ENCODE measurements around the gene PSMF1. TPM values are rescaled to one million over a fixed set of nuclear protein-coding genes. Genes with fewer than 3 reads are reported as not detected.
A peak's percentile ranks its signal among the peaks of the same experiment; 100 is the strongest.

Gene PSMF1
- total RNA-seq, 1 donor from 2014 or later: 46.8 TPM

DNA sequence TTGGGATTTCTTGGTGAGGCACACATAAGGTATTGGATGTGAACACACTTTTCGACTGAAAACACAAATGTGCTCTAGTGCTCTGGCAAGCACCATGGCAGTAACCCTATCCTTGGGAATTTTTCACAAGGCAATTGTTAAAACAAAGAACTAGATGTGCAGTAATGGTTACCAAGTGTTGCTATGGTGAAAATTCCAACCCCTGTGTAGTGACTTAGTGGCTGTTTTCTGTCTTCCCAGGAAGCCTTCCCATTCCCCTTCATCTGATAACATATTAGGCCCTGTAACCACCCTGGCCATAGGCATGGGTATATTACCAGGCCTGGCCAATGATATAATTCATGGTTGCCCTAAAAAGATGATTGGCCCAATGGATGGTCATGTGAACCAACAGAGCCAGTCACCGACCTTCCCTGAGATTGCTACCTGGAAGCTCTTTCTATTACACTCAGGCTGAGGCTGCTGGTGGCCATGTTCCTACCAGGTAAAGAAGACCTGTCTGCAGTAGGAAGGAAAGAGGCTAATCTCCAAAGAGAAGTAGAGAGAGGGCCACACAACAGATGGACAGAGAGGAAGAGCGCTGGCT, 89.0 kb downstream of the PSMF1 start:
- Histone ChIP-seq H3K27ac (no peak overlapping the region), H3K4me3 (no peak overlapping the region), H3K4me1 (no peaks in the 10 kb centered on the region), H3K9me3 (no peaks in the 10 kb centered on the region), H3K27me3 (no peaks in the 10 kb centered on the region), H3K36me3 (no peaks in the 10 kb centered on the region)
- intact Hi-C loops (cut with DNase I): no loop called here
- TF ChIP-seq, protein P1, sequence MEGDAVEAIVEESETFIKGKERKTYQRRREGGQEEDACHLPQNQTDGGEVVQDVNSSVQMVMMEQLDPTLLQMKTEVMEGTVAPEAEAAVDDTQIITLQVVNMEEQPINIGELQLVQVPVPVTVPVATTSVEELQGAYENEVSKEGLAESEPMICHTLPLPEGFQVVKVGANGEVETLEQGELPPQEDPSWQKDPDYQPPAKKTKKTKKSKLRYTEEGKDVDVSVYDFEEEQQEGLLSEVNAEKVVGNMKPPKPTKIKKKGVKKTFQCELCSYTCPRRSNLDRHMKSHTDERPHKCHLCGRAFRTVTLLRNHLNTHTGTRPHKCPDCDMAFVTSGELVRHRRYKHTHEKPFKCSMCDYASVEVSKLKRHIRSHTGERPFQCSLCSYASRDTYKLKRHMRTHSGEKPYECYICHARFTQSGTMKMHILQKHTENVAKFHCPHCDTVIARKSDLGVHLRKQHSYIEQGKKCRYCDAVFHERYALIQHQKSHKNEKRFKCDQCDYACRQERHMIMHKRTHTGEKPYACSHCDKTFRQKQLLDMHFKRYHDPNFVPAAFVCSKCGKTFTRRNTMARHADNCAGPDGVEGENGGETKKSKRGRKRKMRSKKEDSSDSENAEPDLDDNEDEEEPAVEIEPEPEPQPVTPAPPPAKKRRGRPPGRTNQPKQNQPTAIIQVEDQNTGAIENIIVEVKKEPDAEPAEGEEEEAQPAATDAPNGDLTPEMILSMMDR (IDR thresholded peaks at IDR 0.05): no peak
- no peak for DNase-seq (ENCODE audit: low spot score in 2 of 2)

DNA sequence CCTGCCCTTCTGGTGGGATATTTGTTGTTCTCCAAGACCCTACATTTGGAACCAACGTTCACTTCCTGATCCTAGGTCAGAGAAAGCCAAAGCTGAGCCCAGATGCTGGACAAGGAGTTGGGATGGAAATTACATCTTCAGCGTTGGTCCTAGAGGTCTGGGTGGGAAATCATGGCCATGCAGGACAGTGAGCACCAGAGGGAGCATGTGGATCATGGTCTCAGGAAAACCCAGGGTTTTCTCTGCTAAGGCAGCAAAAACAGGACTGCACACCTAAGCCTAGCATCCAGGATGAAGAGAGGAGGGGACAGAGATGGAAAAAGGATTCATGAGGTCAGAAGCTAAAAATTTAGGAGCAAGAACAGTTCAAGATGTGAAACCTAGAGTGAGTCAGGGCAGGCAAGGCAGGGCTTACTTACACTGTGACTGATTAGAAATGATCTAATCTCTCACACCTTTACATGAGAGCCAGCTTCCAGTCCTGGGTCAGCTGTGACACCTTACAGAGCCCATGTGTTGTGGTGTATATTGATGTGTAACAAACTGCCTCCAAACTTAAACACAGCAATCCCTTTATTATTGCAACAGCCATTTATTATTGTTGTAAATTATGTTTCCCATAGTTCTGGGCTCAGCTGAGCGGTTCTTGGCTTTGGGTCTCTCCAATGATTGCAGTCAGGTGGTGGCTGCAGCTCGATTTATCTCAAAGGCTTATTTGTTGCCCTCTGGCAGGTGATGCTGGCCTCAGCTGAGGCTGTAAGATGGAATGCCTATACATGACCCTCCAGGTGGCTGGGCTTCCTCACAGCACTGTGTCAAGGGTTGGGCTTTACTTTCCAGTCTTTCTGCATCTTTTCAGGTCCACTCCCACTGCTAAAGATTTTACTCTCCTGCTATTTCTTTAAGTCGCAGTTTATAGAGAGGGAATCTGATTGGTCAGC, 91.3 kb downstream of the PSMF1 start:
- intact Hi-C loops (cut with DNase I): no loop called here
- no peaks in the 10 kb centered on the region for H3K36me3 ChIP-seq

DNA sequence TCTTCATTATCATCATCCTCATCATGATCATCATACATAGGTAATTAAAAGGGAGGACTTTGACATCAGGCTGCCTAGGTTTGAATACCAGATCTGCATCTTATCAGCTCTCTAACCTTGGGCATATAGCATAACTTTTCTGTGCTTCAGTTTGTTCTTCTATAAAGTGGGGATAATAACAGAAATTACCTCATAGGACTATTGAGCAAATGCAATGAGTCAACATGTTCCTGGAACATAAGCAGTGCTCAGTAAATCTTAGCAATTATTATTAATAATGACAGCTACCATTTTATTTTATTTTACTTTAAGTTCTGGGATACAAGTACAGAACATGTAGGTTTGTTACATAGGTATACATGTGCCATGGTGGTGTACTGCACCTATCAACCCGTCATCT, 92.1 kb downstream of the PSMF1 start:
- no peaks in the 10 kb centered on the region for H3K27me3 ChIP-seq
- intact Hi-C loops (cut with DNase I): no loop called here
- no peaks in the 10 kb centered on the region for H3K4me1 ChIP-seq
- H3K9me3 ChIP-seq: no peaks in the 10 kb centered on the region
- no peak overlapping the region for H3K27ac ChIP-seq
- no peak for DNase-seq (ENCODE audit: low spot score in 2 of 2)
- no peak overlapping the region for H3K4me3 ChIP-seq
- no peaks in the 10 kb centered on the region for H3K36me3 ChIP-seq
- TF ChIP-seq, protein P1 (IDR thresholded peaks at IDR 0.05): no peak

More for the DNA sequence above, 91.3 kb downstream of the PSMF1 start:
- TF ChIP-seq, protein P1 (IDR thresholded peaks at IDR 0.05): no peak
- Histone ChIP-seq H3K9me3 (no peaks in the 10 kb centered on the region), H3K27ac (no peak overlapping the region), H3K4me3 (no peak overlapping the region), H3K27me3 (no peaks in the 10 kb centered on the region), H3K4me1 (no peaks in the 10 kb centered on the region)
- no peak for DNase-seq (ENCODE audit: low spot score in 2 of 2)

DNA sequence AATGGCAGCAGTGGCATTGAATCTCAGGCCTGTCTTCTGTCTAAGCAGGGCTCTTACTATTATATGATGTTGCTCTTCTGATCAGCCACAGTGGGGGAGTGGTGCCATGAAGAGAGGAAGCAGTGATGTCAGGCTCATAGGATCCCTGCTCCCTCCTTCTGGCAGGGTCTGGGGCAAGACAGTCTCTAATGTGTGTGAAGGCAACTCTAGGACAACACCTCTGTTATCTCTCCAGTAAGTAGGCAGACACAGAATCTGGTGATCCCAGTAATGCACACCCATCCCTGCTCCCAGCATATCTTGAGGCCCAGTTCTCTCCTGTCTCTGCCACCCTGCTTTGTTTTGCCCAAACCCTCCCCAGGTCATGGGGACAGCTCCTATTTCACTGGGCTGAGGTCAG, 93.6 kb downstream of the PSMF1 start:
- TF ChIP-seq, protein P1 (IDR thresholded peaks at IDR 0.05): no peak
- Histone ChIP-seq H3K27ac (no peak overlapping the region), H3K9me3 (no peaks in the 10 kb centered on the region), H3K4me3 (no peak overlapping the region), H3K36me3 (no peaks in the 10 kb centered on the region), H3K27me3 (no peaks in the 10 kb centered on the region), H3K4me1 (no peaks in the 10 kb centered on the region)
- intact Hi-C loops (cut with DNase I): loop anchor here (2.0 kb wide), 1 partner anchor 395 kb away; no protein-coding TSS in a partner anchor
- DNase-seq (ENCODE audit: low spot score in 2 of 2): no peak

DNA sequence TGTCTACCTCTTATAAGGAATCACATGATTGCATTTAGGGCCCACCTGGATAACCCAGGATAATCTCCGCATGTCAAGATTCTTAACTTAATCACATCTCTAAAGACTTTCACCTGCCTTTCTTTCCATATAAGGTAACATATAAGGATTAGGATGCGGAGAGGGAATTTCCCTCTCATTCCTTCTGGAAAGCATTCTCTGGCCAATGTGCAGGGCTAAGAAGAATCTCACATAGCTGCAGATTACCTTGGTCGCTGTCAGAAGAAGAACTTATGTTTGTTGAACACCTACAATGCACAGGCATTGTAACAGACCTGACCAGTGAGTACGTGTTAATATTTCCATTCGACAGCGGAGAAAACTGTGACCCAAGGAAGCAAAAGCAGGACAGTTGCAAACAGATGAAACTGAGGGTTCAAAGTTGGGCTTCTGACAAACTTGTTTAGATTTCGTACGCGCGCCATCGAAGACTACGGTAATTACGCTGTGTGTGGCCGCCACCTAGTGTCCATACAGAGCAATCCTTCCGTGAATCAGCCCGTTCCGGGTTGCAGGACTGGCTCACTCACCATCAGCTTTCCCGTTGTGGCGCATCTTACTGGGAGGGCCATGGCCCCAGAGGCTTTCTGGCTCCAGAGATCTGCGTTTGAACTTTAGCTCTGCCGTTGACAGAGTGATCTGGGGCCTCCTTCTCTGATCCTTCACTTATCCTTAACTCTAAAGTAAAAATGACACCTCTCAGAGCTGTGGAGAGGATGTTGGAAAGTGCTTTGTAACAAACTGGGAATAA, 94.4 kb downstream of the PSMF1 start:
- H3K4me3 ChIP-seq: no peak overlapping the region
- H3K27me3 ChIP-seq: no peaks in the 10 kb centered on the region
- no peaks in the 10 kb centered on the region for H3K4me1 ChIP-seq
- DNase-seq (ENCODE audit: low spot score in 2 of 2): peak in 1 of 2 donors; percentile 76
- no peaks in the 10 kb centered on the region for H3K9me3 ChIP-seq
- TF ChIP-seq, protein P1 (IDR thresholded peaks at IDR 0.05): peak; percentile 42 to 70 (median 57)
- no peaks in the 10 kb centered on the region for H3K36me3 ChIP-seq
- H3K27ac ChIP-seq: no peak overlapping the region
- intact Hi-C loops (cut with DNase I): loop anchor here (2.0 kb wide), 1 partner anchor 396 kb away; no protein-coding TSS in a partner anchor
